HG03571 (cell line): Measurements from ENCODE around the gene WNT5B.
"Not testable (repeated sequence)": the region's sequence is repeated elsewhere in the genome, so short reads cannot be mapped to it uniquely, and the experiment has no call there.

Experiments
- ATAC-seq: cut with Tn5 transposase; IDR thresholded peaks from one replicate; pipeline ENCODE4 v1.9.1; 2021; ENCODE audit not compliant: unreplicated experiment

Gene WNT5B

DNA sequence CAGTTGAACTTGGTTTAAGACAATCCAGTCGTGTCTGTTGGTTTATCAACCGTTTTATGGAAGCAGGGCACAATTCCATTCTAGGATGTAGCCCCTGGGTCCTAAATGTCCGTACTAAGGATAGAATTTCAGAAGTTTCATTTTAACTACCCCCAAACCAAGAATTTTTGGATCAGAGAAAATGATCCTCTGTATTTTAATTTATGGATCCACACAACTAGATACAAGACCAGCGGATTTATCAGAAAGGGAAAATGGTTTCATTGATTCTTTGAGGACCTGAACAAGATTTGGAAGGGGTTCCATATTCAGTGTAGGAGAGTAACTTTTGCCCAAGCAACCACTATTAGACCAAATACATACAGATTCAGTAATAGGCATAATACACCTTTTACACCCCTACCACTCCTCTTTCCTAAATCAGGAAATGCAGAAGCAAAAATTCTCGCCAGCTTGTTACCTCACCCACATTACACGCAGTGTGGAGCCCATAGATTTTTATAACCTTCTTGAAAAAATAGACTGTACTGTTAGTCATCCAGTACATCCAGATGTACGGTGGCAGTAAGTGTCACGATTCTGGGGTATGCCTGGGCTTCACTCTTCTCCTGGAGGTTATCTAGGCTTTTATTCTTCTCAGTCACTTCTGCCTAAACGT is 33.2 kb upstream of the WNT5B start:
- ATAC-seq = no peak

DNA sequence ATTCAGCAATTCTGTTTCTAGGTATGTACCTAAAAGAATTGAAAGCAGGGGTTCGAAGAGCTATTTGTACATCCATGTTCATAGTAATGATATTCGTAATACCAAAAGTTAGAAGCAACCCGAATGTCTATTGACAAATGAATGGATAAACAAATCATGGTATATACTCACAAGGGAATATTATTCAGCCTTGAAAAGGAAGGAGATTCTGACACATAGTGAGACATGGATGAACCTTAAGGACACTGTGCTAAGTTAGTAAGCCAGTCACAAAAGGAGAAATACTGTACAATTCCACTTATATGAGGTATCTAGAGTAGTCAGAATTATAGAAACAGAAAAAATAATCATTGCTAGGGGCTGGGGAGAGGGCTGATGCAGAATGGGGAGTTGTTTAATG is 30.3 kb upstream of the WNT5B start:
- no peak for ATAC-seq

DNA sequence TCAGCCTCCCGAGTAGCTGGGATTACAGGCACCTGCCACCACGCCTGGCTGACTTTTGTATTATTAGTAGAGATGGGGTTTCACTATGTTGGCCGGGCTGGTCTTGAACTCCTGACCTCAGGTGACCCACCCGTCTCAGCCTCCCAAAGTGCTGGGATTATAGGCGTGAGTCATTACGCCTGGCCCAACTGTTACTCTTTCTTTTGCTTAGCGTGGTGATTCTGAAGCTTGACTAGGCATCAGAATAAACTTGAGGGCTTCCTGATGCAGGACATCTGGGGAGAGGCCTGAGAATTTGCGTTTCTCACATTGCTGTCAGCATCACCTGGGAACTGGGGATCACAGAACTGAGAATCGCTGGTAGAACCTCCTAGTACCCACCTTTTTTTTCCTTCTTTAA is 26.3 kb upstream of the WNT5B start:
- ATAC-seq = not testable (repeated sequence)

DNA sequence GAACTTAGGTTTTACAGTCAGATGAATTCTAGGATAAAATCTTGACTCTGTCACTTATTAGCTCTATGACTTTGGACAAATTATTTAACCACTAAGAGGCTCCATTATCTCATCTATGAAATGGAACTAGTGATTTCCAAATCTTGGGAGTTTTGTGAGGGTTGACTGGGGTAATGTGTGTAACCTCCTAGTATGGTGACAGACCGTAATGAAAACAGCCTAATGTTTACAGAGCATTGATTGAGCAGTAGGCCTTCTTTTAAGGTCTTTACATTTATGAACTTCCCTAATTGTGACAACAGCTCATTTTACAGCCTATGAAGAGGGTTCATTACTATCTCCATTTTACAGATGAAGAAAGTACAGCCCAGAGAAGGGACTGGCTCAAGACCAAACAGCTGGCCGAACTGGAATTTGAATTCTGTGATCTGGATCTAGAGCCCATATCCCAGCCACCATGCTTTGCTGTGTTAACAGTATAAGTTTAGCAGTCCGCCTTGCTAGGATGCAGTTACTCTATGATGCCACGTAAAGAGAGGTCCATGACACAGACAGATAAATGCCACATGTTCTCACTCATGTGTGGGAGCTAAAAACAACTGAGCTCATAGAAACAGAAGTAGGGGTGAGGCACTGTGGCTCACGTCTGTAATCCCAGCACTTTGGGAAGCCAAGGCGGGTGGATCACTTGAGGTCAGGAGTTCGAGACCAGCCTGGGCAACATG is 25.6 kb upstream of the WNT5B start:
- no peak for ATAC-seq

DNA sequence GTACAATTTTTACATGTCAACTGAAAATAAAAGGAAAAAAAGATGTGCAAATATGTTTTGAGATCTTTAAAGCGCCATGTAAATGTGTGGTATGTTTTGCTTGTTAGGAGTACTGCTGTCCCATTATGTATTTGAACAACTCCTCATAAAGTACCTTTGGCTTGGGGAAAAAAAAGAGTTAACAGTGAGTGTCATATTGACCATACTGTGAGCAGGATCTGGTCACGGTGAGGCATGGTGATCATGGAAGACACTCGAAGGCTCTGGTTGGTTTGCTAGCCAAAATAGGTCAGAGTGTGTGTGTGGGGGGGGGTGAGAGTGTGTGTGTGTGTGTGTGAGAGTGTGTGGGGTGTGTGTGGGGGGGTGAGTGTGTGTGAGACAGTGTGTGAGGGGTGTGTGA is 24.6 kb upstream of the WNT5B start:
- no peak for ATAC-seq

DNA sequence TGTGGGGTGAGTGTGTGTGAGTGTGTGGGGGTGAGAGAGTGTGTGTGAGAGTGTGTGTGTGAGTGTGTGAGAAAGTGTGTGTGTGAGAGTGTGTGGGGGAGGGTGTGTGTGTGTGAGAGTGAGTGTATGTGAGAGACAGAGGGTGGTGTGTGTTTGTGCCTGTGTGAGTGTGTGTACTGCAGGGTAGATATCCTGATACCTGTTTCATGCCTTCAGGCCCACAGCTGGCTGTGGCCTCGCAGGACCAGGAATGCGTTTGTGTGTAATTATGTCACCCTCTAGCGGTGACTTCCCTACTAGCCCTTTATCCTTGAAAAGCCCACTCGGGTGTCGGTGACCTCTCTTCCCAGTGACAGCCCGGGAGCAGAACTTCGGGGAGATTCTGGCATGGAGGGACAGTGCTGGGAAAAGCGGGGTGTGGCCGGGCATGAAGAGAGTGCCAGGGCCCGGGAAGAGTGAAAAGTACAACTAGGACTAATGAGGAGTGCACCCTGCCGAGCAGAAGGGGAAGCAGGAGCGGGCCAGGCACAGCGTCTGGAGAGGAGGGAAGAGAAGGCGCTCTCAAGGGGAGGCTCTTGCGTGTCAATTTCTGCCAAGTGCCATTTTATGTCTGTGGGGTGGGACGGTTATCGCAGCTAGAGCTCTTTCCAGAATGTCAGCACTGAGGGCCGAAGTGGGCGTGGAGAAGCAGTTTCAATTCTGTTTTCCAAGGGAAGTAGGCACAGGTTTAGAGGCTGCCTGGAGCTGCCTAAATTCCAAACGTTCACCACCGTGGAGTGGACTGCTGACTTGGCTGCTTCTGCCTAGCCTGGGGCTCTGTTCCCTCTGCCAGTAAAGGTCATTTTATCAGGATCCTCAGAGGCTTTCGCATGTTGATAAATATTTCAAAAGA is 23.7 kb upstream of the WNT5B start:
- ATAC-seq = peak; percentile 10

DNA sequence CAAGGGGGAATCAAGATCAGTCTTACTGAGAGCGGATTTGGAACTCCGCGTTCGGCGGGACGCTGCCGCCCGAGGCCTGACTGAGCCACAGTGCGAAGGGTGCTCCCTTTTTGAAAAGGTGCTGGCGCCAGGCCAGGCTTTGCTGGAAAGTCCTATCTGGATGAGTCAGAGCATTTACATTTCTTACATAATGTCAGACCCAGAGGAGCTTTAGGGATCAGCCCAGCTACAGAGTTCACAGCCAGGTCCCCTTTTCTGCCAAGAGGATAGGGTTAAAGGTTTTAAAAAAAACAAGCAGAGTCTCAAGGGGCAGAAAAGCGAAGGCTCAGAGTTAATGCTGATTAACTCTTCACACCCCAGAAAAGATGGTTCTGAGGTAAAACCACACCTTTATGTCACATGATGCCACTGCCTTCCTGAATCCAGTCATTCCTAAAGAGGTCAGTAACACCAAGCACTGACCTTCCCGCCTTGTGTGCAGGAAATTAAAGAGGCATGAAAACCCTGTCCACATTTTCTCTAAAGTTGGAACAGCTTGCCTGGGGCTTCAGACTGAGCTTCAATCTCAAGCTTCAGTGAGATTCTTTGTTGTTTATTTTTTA is 22.9 kb upstream of the WNT5B start:
- peak; percentile 60 for ATAC-seq

DNA sequence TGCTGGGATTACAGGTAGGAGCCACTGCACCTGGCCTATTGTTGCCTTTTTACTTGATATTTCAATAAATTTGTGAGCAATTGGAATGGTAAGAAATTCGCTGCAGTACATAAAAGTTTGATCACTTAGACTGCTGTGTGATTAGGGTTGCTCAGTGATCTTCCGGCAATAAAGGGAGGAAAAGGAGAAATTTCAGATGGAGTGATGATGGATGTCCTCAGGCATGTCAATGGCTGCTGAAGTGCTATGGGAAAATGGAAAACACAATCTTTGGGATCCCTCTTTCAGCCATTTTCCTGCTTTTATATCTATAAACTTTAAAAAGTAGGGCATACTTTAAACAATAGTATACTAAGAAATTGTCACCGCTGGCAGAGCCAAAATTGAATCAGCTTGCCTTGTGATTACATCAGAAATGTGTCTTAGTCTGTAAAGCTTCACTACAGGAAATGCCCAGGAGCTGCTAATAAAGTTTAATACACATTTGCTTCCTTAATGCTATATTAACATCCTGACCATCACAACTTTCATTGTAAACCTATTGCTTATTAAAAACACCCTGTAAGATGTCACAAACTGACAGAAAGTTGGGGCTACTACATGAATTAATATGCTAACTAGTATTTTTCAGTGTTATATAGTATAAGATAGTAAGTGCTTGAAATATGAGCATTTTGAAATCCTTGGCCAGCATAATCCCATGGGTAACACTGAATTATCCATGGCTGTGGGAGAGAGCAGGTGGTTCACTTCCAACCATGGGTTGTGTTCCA is 20.9 kb upstream of the WNT5B start:
- ATAC-seq = no peak

DNA sequence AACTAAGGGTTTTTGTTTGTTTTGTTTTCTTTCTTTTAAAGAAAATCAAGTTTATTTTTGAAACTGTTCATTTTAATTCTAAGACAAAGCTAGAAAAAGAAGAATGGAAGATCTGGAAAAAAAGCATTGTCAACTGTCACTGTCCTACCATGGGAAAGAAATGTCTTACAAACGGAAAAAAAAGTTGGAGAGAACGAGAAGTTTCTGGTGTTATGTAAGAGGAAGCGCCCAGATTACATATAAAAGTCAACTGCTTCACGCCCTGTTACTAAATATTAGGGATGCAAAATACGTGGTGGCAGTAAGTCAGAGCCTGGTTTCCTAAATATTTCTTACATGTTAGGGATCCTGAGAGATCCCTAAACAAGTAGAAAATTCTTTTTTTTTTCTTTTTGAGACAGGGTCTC is 20.3 kb upstream of the WNT5B start:
- no peak for ATAC-seq

DNA sequence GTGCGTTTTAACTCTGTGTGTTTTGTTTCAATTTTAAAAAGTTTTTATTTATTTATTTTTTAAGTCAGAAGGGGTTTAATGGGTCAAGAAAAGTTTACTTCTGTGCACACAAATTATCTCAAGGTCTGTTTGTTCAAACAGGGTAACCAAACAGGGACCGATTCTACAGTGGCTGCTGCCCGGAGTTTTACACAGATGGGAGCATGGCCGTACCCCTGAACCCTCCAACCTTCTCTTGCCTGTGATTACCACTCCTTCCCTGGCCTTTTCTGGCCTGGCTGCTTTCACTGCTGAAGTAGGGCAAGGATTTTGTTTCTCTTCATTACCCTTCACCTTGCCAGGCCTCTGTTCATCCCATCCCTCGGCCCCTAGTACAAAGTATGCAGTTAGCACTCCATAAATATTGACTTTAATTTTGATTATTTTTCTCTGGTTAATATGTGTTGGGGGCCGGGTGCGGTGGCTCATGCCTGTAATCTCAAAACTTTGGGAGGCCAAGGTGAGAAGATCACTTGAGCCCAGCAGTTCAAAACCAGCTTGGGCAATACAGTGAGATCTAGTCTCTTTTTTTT is 18.9 kb upstream of the WNT5B start:
- ATAC-seq = no peak

DNA sequence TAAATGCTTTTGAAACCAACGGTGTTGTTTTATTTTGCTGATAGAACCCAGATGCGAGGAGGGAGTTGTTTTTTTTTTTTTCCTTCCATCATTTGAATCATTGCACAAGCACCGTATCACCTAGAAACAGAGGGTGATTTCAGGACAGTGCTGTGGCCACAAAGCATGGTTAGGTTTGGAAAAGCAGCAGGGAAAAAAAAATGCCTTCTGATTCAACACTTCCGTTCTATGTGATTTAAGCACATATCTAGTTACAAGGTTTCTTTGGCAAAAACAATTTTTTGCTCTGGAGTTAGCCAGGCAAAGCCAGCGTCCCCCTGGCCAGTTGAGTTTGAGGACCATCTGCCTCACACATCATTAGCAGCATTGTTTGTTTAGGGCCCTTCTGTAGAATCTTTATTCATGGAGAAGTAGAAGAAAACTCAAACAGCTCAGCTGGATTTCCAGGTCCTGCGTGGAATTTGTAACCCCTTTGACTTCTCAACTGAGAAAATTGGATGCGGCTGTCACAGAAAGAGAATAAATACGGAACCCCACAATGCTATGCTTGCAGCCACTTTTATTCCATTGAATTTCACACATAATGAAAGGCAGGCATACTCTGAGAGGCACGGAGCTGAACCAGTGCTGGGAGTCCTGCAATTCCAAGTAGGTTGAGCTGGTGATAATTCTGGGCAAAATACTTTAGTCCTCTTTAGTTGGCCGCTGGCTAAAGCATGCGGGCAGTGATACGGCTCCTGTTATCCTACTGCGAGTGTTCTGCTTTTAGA is 17.0 kb upstream of the WNT5B start:
- ATAC-seq = no peak

DNA sequence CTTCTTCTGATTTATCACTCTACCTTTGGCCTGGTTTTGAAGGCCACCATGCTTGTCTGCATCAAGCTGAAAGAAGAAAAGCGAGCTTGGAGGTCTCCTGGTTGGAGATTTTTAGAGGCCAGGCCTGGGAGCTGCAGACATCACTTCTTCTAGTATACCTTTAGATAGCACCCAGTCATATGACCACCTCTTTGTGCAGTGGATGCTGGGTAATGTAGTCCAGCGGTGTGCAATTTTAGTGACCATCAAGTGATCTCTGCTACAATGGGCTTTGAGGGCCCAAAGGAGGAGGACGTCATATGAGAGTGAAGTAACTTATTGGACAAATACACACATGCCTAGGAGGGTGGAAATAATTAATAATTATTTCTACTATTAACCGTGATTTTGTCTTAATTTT is 15.2 kb upstream of the WNT5B start:
- no peak for ATAC-seq

DNA sequence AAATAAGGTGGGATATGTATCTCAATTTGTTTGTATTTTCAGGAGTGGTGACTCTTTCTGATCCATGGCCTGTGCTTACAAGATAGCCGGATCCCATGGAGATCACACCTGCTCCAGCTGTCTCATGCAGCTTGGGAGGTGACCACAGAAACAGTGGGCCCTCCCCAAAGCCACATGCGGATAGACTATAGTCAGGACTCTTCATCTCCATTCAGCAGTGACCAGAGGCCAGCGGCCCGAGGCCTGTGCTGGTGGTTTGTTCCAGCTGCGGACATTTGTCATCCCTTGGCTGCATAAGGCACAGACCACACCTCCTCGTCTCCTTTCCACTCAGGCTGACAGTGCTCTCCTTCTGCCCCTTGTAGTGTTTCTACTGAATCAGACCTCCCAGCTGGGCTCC is 14.7 kb upstream of the WNT5B start:
- ATAC-seq = no peak

DNA sequence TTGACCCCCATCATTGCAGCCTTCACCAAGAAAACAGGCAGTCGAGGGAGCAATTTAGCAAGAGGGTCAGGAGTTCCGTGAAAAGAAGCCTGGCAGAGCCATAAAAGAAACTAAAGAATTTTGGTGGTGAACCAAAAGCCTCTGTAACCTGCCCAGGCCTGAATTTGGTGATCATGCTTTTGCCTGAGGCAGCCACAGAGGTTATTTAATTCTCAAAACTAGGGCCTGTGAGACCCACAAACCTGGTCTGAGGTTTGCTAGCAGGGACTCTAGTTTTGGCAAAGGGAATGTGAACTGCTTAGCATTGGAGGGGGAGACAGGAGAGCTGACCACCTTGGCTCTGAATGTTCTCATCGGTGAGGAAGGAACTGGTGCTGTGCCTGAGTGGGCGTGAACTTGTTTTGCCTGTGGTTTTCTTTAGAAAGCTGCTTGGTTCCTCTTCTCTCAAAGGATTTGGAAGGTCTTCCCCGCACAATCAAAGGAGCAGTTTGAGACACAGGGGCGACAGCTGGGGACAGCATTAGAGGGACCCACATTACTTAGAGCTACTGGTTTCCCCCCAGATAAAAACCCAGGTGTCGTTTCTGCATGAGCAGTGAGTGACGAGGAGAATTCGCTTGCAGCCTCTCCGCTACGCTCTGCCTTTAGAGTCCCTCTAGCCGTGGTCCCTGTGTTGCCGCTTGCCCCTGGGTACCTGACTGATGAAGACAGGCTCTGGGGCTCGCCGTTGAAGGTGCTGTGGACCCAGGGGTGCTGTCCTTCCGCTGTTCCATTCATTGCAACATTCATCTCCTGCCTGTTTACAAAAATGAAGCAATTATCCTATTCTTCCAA is 12.6 kb upstream of the WNT5B start:
- no peak for ATAC-seq

DNA sequence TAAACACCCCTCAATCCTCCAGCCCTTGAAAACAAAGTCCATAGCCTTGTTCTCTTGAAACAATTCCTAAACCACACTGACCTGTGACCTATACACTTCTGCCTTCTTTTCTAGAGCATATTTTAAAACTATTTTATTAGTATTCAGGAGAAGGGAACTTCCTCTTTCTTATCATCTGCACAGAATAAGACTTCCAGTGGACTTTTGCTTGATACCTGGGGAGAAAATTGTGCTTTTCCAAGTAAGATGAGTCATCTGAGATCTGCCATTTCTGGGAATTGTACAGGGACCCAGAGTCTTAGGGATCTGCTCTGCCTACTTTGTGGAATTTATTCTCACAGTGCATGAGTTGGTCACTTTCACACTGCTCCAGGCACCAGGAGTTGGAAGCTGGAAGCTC is 10.5 kb upstream of the WNT5B start:
- no peak for ATAC-seq

DNA sequence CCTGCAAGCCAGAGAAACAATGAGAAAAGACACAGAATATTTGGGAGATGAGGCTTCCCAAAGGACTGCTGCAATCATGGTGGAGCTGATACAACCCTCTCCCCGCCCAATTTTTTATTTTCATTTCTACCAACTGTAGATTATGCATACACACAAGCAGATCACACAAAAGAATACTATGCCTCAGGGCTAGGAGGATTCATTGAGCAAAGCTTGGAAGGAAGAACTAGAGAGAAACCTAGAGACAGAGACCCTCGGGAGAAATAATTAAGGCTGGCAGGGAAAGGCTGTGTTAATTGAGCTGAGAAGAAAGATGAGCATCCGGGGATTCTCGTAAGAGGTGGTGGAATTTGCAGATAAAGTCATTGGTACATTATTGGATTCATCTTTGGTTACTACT is 9.9 kb upstream of the WNT5B start:
- no peak for ATAC-seq

DNA sequence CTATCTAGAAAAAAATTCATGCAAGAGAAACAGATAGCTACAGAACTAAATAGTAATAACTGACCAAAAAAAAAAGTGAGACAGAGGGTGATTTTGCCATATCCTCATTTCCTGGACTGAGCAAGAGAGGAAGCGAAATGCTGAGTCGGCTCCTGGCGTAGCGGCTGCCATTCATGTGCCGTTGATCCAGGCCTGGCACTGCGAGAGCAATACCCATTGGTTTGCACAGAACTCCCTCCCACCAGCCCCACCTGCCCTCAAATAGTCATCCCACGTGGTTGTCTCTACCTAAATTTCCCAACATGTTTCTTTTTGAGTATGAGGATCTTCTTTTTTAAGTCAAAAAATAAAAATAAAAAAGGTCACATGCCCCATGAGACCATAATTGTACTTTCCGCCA is 9.4 kb upstream of the WNT5B start:
- no peak for ATAC-seq

DNA sequence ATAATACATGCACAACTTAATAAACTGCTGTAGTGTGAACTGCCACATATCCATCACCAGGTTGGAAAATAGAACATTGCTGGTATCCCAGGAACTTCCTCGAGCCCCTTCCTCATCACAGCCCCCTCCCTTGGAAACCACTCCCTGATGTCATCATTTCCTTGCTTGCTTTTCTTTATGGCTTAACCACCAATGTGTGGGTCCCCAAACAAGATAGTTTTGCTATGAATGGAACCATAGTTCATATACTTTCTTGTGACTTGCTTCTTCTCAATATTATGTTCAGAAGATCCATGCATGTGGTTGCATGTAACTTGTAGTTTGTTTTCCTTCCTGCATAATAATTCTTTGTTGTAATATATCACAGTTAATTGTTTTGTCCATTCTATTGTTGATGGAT is 8.9 kb upstream of the WNT5B start:
- no peak for ATAC-seq

DNA sequence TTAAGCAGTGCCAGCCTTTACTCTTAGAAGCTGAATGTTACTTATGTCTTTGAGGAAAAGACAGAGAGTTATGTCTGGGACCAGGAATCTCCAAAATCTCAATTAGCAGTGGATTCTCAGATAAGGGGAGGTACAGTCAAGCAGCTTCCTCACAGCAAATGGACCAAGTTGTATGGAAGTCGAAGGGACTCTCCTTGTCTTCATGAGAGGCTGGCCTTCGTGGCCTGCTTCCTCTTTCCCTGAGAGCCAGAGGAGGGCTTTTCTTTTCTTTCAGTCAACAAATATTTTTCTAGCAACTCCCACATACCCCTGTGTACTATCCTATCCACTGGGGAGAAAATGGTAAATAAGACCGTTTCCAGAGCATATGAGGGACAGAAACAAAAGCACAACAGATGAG is 6.6 kb upstream of the WNT5B start:
- ATAC-seq = no peak
